CD14-positive monocyte (primary cell): Measurements from ENCODE around the gene EME2. TPM values are rescaled to one million over a fixed set of nuclear protein-coding genes. Genes with fewer than 3 reads are reported as not detected.

Source experiments
- DNase-seq, 3 donors: peaks; one replicate each; pipeline ENCODE4 v3.0.0-alpha.2; 2011 to 2022
- H2AFZ ChIP-seq: 2 replicates; pipeline ENCODE4 v1.6.0; 2012; ENCODE audit warnings: mild to moderate bottlenecking, low read depth, low read length, inconsistent platforms; ENCODE audit not compliant: insufficient read depth, poor library complexity, severe bottlenecking
- H3K27ac ChIP-seq, 2 donors: 1 replicate in 1 of 2; 2 replicates in 1 of 2; pipeline ENCODE4 v1.5.1; 2012 to 2013; ENCODE audit warnings: low read length in 2 of 2, control low read depth in 1 of 2, inconsistent platforms in 1 of 2, low read depth in 1 of 2, mild to moderate bottlenecking in 1 of 2
- H3K27me3 ChIP-seq, 2 donors: one replicate each; pipeline versions ENCODE4 v1.6.0 to v1.6.1; 2011 to 2013; ENCODE audit warnings: low read length in 2 of 2; ENCODE audit not compliant: control insufficient read depth in 2 of 2, insufficient read depth in 2 of 2
- H3K36me3 ChIP-seq, 2 donors: replicated peaks in 1 of 2; 1 replicate in 1 of 2; 2 replicates in 1 of 2; pipeline versions ENCODE4 v1.5.1 to v1.6.1; 2012 to 2013; ENCODE audit warnings: low read length in 2 of 2, control low read depth in 1 of 2, inconsistent platforms in 1 of 2, mild to moderate bottlenecking in 1 of 2; ENCODE audit not compliant: insufficient read depth in 2 of 2, control insufficient read depth in 1 of 2
- H3K4me1 ChIP-seq, 2 donors: 1 replicate in 1 of 2; 2 replicates in 1 of 2; pipeline versions ENCODE4 v1.5.1 to v1.6.1; 2012 to 2013; ENCODE audit warnings: low read length in 2 of 2, control low read depth in 1 of 2, inconsistent platforms in 1 of 2, mild to moderate bottlenecking in 1 of 2, moderate library complexity in 1 of 2; ENCODE audit not compliant: insufficient read depth in 2 of 2, control insufficient read depth in 1 of 2
- H3K4me2 ChIP-seq: replicated peaks from 2 replicates; pipeline ENCODE3; 2012; ENCODE audit warnings: low read length, moderate library complexity, mild to moderate bottlenecking; ENCODE audit not compliant: poor library complexity, severe bottlenecking; ENCODE audit errors: extremely low read depth
- H3K4me3 ChIP-seq, 3 experiments: fragments of 200-600 bp in 1 of 3; sonication (generic) in 1 of 3; replicated peaks in 1 of 3; 1 replicate in 2 of 3; 2 replicates in 1 of 3; pipeline ENCODE4 v1.5.1; 2011 to 2013; ENCODE audit warnings: low read length in 3 of 3, mild to moderate bottlenecking in 3 of 3, control low read depth in 2 of 3, low read depth in 2 of 3, inconsistent platforms in 1 of 3, moderate library complexity in 1 of 3
- H3K79me2 ChIP-seq: 2 replicates; pipeline ENCODE4 v1.6.0; 2012; ENCODE audit warnings: mild to moderate bottlenecking, control low read depth, inconsistent platforms, low read length, moderate library complexity; ENCODE audit not compliant: insufficient read depth
- H3K9ac ChIP-seq: 2 replicates; pipeline ENCODE4 v1.6.0; 2017; ENCODE audit warnings: low read length, mild to moderate bottlenecking; ENCODE audit not compliant: insufficient read depth, poor library complexity, severe bottlenecking
- H3K9me3 ChIP-seq, 2 donors: replicated peaks in 1 of 2; 1 replicate in 1 of 2; 2 replicates in 1 of 2; pipeline versions ENCODE4 v1.5.1 to v1.6.1; 2012 to 2013; ENCODE audit warnings: low read length in 2 of 2, control low read depth in 1 of 2; ENCODE audit not compliant: control insufficient read depth in 1 of 2, insufficient read depth in 1 of 2
- H4K20me1 ChIP-seq: 2 replicates; pipeline ENCODE4 v1.6.0; 2012; ENCODE audit warnings: mild to moderate bottlenecking, low read length, control low read depth, moderate library complexity; ENCODE audit not compliant: insufficient read depth
- H3K27ac Mint-ChIP-seq, 7 donors: one replicate each; pipeline ENCODE4 v1.8.0; 2020; ENCODE audit warnings: mild to moderate bottlenecking in 7 of 7, mixed read lengths in 7 of 7, moderate library complexity in 6 of 7, inconsistent platforms in 2 of 7
- H3K27me3 Mint-ChIP-seq, 3 donors: one replicate each; pipeline ENCODE4 v1.8.0; 2021 to 2022; ENCODE audit warnings: low read depth in 3 of 3, mild to moderate bottlenecking in 3 of 3, mixed read lengths in 3 of 3, moderate library complexity in 3 of 3, inconsistent platforms in 1 of 3
- H3K36me3 Mint-ChIP-seq, 2 donors: one replicate each; pipeline ENCODE4 v1.8.0; 2020; ENCODE audit warnings: mixed read lengths in 2 of 2, inconsistent platforms in 1 of 2, mild to moderate bottlenecking in 1 of 2
- H3K4me1 Mint-ChIP-seq: one replicate; pipeline ENCODE4 v1.8.0; 2020; ENCODE audit warnings: mild to moderate bottlenecking, mixed read lengths
- H3K4me3 Mint-ChIP-seq, 2 donors: one replicate each; pipeline ENCODE4 v1.8.0; 2020; ENCODE audit warnings: mild to moderate bottlenecking in 2 of 2, mixed read lengths in 2 of 2, moderate library complexity in 1 of 2
- H3K9me3 Mint-ChIP-seq, 7 donors: one replicate each; pipeline ENCODE4 v1.8.0; 2020 to 2022; ENCODE audit warnings: mixed read lengths in 7 of 7, mild to moderate bottlenecking in 6 of 7, moderate library complexity in 6 of 7, inconsistent platforms in 2 of 7
- WGBS: methylation state at CpG from one replicate; pipeline ENCODE4 v1.1.5; 2013; ENCODE audit warnings: missing lambda C conversion rate; ENCODE audit not compliant: insufficient coverage; 5-methylcytosine and 5-hydroxymethylcytosine counted together
- intact Hi-C, 2 donors: fragments of 100-400 bp; cut with micrococcal nuclease; formaldehyde crosslinking; loops; one replicate each; pipeline versions ENCODE4 v1.15.0 to v1.15.1; 2023
- polyA plus RNA-seq, 3 donors: library from polyadenylated mRNA; depleted of rRNA in 1 of 3; unstranded in 2 of 3; stranded (reverse) in 1 of 3; fragments of 300-500 nt in 2 of 3; fragments of >200 nt in 1 of 3; fragmentation: Illumina TruSeq in 2 of 3; gene quantifications; 1 replicate in 2 of 3; 2 replicates in 1 of 3; pipeline ENCODE4 v1.2.3, GENCODE V29; 2012 to 2021
- TF ChIP-seq, protein P1 (sequence below): fragments of 200-600 bp; IDR thresholded peaks from one replicate; pipeline ENCODE4 v1.8.0; 2022; ENCODE audit warnings: antibody characterized with exemption, mild to moderate bottlenecking

Gene EME2
- polyA plus RNA-seq, 3 donors = 0.26 to 36.6 (median 0.48) TPM

GRCh38 chr16:1747934-1748333 is 24.7 kb upstream of the EME2 start:
- no peak for DNase-seq
- 97% methylated on average over 10 of the region's 11 CpGs for WGBS
- Histone ChIP-seq H3K4me2 (no peak overlapping the region), H3K27ac (no peak overlapping the region), H3K27me3 (no peaks in the 10 kb centered on the region), H2AFZ (no peak overlapping the region), H4K20me1 (peaks cover 26% of the 10 kb centered on the region), H3K9ac (no peak overlapping the region), H3K4me3 (no peak overlapping the region), H3K9me3 (no peaks in the 10 kb centered on the region), H3K36me3 (peaks cover 89 to 92% of the 10 kb centered on the region in 2 donors), H3K4me1 (no peaks in the 10 kb centered on the region), H3K79me2 (no peaks in the 10 kb centered on the region)
- H3K4me1 Mint-ChIP-seq = no peaks in the 10 kb centered on the region
- TF ChIP-seq, protein P1, sequence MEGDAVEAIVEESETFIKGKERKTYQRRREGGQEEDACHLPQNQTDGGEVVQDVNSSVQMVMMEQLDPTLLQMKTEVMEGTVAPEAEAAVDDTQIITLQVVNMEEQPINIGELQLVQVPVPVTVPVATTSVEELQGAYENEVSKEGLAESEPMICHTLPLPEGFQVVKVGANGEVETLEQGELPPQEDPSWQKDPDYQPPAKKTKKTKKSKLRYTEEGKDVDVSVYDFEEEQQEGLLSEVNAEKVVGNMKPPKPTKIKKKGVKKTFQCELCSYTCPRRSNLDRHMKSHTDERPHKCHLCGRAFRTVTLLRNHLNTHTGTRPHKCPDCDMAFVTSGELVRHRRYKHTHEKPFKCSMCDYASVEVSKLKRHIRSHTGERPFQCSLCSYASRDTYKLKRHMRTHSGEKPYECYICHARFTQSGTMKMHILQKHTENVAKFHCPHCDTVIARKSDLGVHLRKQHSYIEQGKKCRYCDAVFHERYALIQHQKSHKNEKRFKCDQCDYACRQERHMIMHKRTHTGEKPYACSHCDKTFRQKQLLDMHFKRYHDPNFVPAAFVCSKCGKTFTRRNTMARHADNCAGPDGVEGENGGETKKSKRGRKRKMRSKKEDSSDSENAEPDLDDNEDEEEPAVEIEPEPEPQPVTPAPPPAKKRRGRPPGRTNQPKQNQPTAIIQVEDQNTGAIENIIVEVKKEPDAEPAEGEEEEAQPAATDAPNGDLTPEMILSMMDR = no peak
- H3K27me3 Mint-ChIP-seq = peaks cover 0 to 1% (median 0%) of the 10 kb centered on the region in 3 donors
- peaks cover 0 to 2% (median 0%) of the 10 kb centered on the region in 7 donors for H3K9me3 Mint-ChIP-seq
- no peak overlapping the region for H3K4me3 Mint-ChIP-seq
- peak overlapping the region in 1 of 7 donors; percentile 31 for H3K27ac Mint-ChIP-seq
- intact Hi-C loops = no loop called here
- peaks cover 74 to 100% of the 10 kb centered on the region in 2 donors for H3K36me3 Mint-ChIP-seq

DNA sequence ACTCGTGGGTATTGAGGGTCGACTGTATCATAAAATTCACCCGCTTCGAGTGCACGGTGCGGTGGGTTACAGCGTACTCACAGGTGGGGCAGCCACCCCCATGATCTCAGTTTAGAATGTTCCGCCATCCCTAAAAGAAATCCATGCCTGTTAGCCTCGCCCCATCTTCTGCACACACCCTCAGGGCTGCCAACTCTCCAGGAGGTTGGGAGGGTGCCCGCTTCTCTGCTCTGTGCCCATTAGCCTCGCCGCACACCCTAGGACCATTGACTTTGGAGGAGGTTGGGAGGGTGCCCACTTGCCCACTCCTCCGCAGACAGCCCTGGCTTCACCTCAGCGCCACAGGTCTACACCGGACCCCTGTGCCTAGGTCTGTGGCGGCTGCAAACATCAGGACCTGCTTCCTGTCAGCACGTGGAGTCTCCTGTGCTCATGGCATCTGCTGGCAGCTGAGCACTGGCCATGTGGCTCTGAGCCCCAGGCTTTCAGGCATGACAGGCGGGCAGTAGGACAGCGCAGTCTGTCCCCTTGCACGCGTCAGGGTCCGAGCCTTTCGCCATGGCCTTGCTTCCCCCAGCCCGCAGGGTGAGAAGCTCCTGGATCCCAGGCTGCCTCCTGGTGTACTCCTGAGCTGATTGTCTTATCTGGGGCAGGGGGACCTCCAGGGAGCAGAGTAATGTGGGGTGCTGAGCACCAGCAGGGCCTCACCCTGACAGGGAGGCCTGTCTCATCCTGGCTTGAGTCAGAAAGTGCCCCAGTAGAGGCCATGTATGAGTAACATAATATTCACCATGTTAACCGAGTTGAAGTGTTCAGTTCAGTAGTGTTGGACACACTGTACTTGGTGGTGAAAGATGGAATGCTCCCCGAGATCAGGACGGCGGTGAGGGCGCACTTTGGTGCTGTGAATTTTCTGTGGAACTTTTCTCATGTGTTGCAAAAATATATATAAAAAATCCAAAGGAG is 23.2 kb upstream of the EME2 start:
- peaks cover 77 to 89% of the 10 kb centered on the region in 2 donors for H3K36me3 ChIP-seq
- no peak overlapping the region for H3K9ac ChIP-seq
- peaks cover 69 to 95% of the 10 kb centered on the region in 2 donors for H3K36me3 Mint-ChIP-seq

More for the DNA sequence above, 23.2 kb upstream of the EME2 start:
- TF ChIP-seq, protein P1 = no peak
- Histone ChIP-seq H3K79me2 (no peaks in the 10 kb centered on the region), H3K9me3 (no peaks in the 10 kb centered on the region), H3K4me3 (no peak overlapping the region), H3K4me1 (no peaks in the 10 kb centered on the region), H4K20me1 (peaks cover 22% of the 10 kb centered on the region), H3K4me2 (no peak overlapping the region), H3K27ac (no peak overlapping the region), H2AFZ (no peak overlapping the region), H3K27me3 (no peaks in the 10 kb centered on the region)
- intact Hi-C loops = no loop called here
- Mint-ChIP-seq H3K27me3 (peaks cover 0 to 1% (median 0%) of the 10 kb centered on the region in 3 donors), H3K4me1 (no peaks in the 10 kb centered on the region), H3K4me3 (no peak overlapping the region), H3K27ac (no peak overlapping the region), H3K9me3 (peaks cover 0 to 2% (median 0%) of the 10 kb centered on the region in 7 donors)
- WGBS = 98% methylated on average over 20 of the region's 29 CpGs
- no peak for DNase-seq
